Middle frontal gyrus (tissue), 1 donor: ENCODE data around the gene ELFN2.

Experiments used
- DNase-seq: peaks from one replicate; pipeline ENCODE4 v3.0.0-alpha.2; 2015; ENCODE audit warnings: low spot score; ENCODE audit errors: extremely low spot score

ELFN2 gene

GRCh38 chr22:37318364-37319109, 108.7 kb downstream of the ELFN2 start:
- no peak for DNase-seq
